ENCODE results near the gene CRNKL1. TPM values are rescaled to one million over a fixed set of nuclear protein-coding genes. Genes with fewer than 3 reads are reported as not detected.

The CRNKL1 gene
- polyA plus RNA-seq, 1 of the 3 experiments (the other 2 are of a cell fraction), result 7.6 TPM

GRCh38 chr20:19993958-19994669, 58.2 kb downstream of the CRNKL1 start:
- H2AFZ ChIP-seq (ENCODE audit: low read depth), result peak overlapping the region; percentile 54; the same call in 1 of the 2 replicates
- 0 out of 2 replicates have a peak, but pooled peaks cover 7% of the 10 kb centered on the region for H3K79me2 ChIP-seq (ENCODE audit: insufficient read depth)
- CTCF ChIA-PET, result interaction anchor here (0.8 to 3.5 kb wide), 28 partner anchors 9 to 308 kb away, joined by 3 to 26 read pairs (median 3); partner anchors contain the start of gene NAA20
- POLR2A ChIA-PET, result interaction anchor here (1.0 kb wide), 1 partner anchor 207 kb away, joined by 3 read pairs; no protein-coding TSS in a partner anchor
- no peaks in the 10 kb centered on the region for H3K27me3 ChIP-seq (ENCODE audit: insufficient read depth)
- no peaks in the 10 kb centered on the region for H3K9me2 ChIP-seq
- TF ChIP-seq MXI1 (IDR thresholded peaks at IDR 0.05; ENCODE audit: low read depth, low read length) (no peak), TCF12 (IDR thresholded peaks at IDR 0.05) (peak; percentile 67), MAX (IDR thresholded peaks at IDR 0.05; ENCODE audit: low read depth) (0 out of 2 replicates have a peak, but pooled peaks have one; percentile 1), YY1 (IDR thresholded peaks at IDR 0.05; ENCODE audit: low read depth) (no peak), FOSL2 (IDR thresholded peaks at IDR 0.05; ENCODE audit: borderline replicate concordance, low read depth) (peak; percentile 29; the same call in 1 of the 2 replicates), NFIC (IDR thresholded peaks at IDR 0.05; ENCODE audit: borderline replicate concordance) (0 out of 2 replicates have a peak, but pooled peaks have one; percentile 30), PBX3 (IDR thresholded peaks at IDR 0.05) (peak; percentile 54)
- peak overlapping the region; percentile 75 for H3K4me2 ChIP-seq
- peaks cover 31 to 48% of the 10 kb centered on the region in 2 experiments for H3K4me1 ChIP-seq (ENCODE audit: control insufficient read depth in 1 of 2, insufficient read depth in 2 of 2, low read depth in 1 of 2, low read length in 1 of 2)
- no peak for DNase-seq
- H3K36me3 ChIP-seq (replicated peaks in 1 of 2; ENCODE audit: control insufficient read depth in 1 of 2, insufficient read depth in 2 of 2, low read length in 1 of 2), result no peaks in the 10 kb centered on the region
- peaks cover 41% of the 10 kb centered on the region for H3F3A ChIP-seq (replicated peaks; ENCODE audit: insufficient read depth)
- peak overlapping the region; percentile 81 for H3K9ac ChIP-seq
- H3K4me3 ChIP-seq (ENCODE audit: low read depth in 2 of 2, low read length in 1 of 2), result peak overlapping the region in 1 of 2 experiments; percentile 45; a peak in 3 of 4 replicates
- no peaks in the 10 kb centered on the region for H4K20me1 ChIP-seq (ENCODE audit: insufficient read depth)
- WGBS (ENCODE audit: low lambda C conversion rate), result 63% methylated on average over 8 of the region's 12 CpGs
- peak overlapping the region; percentile 93 to 99 for H3K27ac ChIP-seq (ENCODE audit: low read depth in 2 of 2, low read length in 1 of 2)
- H3K9me3 ChIP-seq, result no peaks in the 10 kb centered on the region

GRCh38 chr20:19992996-19993908, 59.0 kb downstream of the CRNKL1 start:
- H3K27me3 ChIP-seq (ENCODE audit: insufficient read depth), result no peaks in the 10 kb centered on the region
- ChIA-PET CTCF (interaction anchor here (0.7 to 3.5 kb wide), 16 partner anchors 9 to 307 kb away, joined by 3 to 26 read pairs (median 4); no protein-coding TSS in a partner anchor), POLR2A (interaction anchor here (1.0 kb wide), 1 partner anchor 207 kb away, joined by 3 read pairs; no protein-coding TSS in a partner anchor)
- peaks cover 41% of the 10 kb centered on the region for H3F3A ChIP-seq (replicated peaks; ENCODE audit: insufficient read depth)
- H3K4me2 ChIP-seq, result peak overlapping the region; percentile 75
- peak overlapping the region; percentile 29 to 45; a peak in 3 of 4 replicates for H3K4me3 ChIP-seq (ENCODE audit: low read depth in 2 of 2, low read length in 1 of 2)
- no peaks in the 10 kb centered on the region for H4K20me1 ChIP-seq (ENCODE audit: insufficient read depth)
- 0 out of 2 replicates have a peak, but pooled peaks cover 7% of the 10 kb centered on the region for H3K79me2 ChIP-seq (ENCODE audit: insufficient read depth)
- peak overlapping the region; percentile 81 for H3K9ac ChIP-seq
- H3K27ac ChIP-seq (ENCODE audit: low read depth in 2 of 2, low read length in 1 of 2), result peak overlapping the region; percentile 93 to 99
- H3K36me3 ChIP-seq (replicated peaks in 1 of 2; ENCODE audit: control insufficient read depth in 1 of 2, insufficient read depth in 2 of 2, low read length in 1 of 2), result no peaks in the 10 kb centered on the region
- 13% methylated on average over 14 of the region's 14 CpGs for WGBS (ENCODE audit: low lambda C conversion rate)
- H3K9me3 ChIP-seq, result no peaks in the 10 kb centered on the region
- DNase-seq, result peak; percentile 51
- H2AFZ ChIP-seq (ENCODE audit: low read depth), result peak overlapping the region; percentile 54
- peaks cover 29 to 48% of the 10 kb centered on the region in 2 experiments for H3K4me1 ChIP-seq (ENCODE audit: control insufficient read depth in 1 of 2, insufficient read depth in 2 of 2, low read depth in 1 of 2, low read length in 1 of 2)
- H3K9me2 ChIP-seq, result no peaks in the 10 kb centered on the region
- TF ChIP-seq ZBTB33 (IDR thresholded peaks at IDR 0.05; ENCODE audit: borderline replicate concordance, low read depth), result peak; percentile 19; the same call in 1 of the 2 replicates
- no peak for TF ChIP-seq REST (IDR thresholded peaks at IDR 0.05; ENCODE audit: low read depth, low read length)
- TF ChIP-seq FOSL2 (IDR thresholded peaks at IDR 0.05; ENCODE audit: borderline replicate concordance, low read depth), result peak; percentile 34
- peak; percentile 27; the same call in 1 of the 2 replicates for TF ChIP-seq ELF1 (IDR thresholded peaks at IDR 0.05)
- peak; percentile 90 for TF ChIP-seq USF1 (IDR thresholded peaks at IDR 0.05; ENCODE audit: borderline replicate concordance, low read depth)
- peak; percentile 6; the same call in 1 of the 2 replicates for TF ChIP-seq RAD21 (IDR thresholded peaks at IDR 0.05; ENCODE audit: low read length)
- no peak for TF ChIP-seq NRF1 (IDR thresholded peaks at IDR 0.05; ENCODE audit: low read depth, low read length)
- TF ChIP-seq EZH2phosphoT487 (IDR thresholded peaks at IDR 0.05; ENCODE audit: borderline replicate concordance, low read depth), result no peak
- TF ChIP-seq FOXM1 (IDR thresholded peaks at IDR 0.05; ENCODE audit: low read depth), result 0 out of 2 replicates have a peak, but pooled peaks have one; percentile 14

Measured in SK-N-SH (cell line).